Measurements from ENCODE around the gene PNISR. TPM values are rescaled to one million over a fixed set of nuclear protein-coding genes. Genes with fewer than 3 reads are reported as not detected.

Gene PNISR
- total and polyA plus RNA-seq, 2 of the 13 experiments (the other 11 are each of a cell fraction or from before 2014, with no cell fraction given): 43.0 to 48.0 TPM

DNA sequence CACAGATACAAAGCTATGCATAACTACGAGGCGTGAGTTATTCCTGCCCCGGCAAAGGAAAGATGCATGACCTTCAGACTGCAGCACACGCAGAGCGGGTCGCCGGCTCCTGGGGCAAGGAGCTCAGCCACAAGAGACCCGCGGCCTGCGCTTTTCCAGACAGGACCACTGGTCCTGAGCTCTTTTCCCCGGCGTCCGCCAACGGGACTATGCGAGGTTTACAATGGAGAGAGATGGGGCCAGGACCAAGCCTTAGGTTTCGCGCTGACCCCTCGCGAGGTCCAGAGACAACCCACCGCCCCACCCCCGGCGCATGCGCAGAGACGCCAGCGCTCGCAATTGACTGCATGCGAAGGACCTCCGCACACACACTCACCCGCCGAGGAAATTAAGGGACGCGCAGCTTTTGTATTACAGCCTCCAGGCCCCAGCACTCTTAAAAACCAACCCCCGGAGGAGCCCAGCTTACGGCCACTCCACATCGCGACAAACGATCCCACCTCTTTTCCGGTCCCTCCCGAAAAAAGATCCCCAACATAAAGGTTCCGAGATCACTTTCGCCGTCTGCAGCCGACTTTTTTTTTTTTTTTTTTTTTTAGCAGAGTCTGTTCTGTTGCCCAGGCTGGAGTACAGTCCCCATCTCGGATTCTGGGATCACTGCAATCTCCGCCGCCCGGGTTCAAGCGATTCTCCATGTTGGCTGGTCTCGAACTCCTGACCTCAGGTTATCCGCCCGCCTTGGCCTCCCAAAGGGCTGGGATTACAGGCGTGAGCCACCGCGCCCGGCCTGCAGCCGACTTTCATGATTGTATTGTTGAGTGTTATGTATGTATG is 31.2 kb downstream of the PNISR start, which contains the start of gene COQ3 (continued):
- TF ChIP-seq ZBTB43 (CRISPR knock-in tag; conservative IDR thresholded peaks at IDR 0.05): no peak
- TF ChIP-seq PRPF4 (IDR thresholded peaks at IDR 0.05; ENCODE audit: low read depth, low read length, poor library complexity, severe bottlenecking): no peak
- TF ChIP-seq ZNF552 (CRISPR knock-in tag; IDR thresholded peaks at IDR 0.05; ENCODE audit: borderline replicate concordance): no peak
- TF ChIP-seq ZNF331 (CRISPR knock-in tag; IDR thresholded peaks at IDR 0.05): no peak
- TF ChIP-seq ZNF317 (CRISPR knock-in tag; IDR thresholded peaks at IDR 0.05): no peak
- TF ChIP-seq FOXA1 (IDR thresholded peaks at IDR 0.05): no peak
- TF ChIP-seq FOXA1 (CRISPR knock-in tag; IDR thresholded peaks at IDR 0.05): no peak
- TF ChIP-seq ELK4 (CRISPR knock-in tag; IDR thresholded peaks at IDR 0.05; ENCODE audit: borderline replicate concordance): no peak
- TF ChIP-seq ZNF850 (CRISPR knock-in tag; conservative IDR thresholded peaks at IDR 0.05): no peak
- TF ChIP-seq MEIS2 (CRISPR knock-in tag; IDR thresholded peaks at IDR 0.05): no peak
- no peak for TF ChIP-seq ZNF792 (CRISPR knock-in tag; IDR thresholded peaks at IDR 0.05)
- TF ChIP-seq, protein P1, sequence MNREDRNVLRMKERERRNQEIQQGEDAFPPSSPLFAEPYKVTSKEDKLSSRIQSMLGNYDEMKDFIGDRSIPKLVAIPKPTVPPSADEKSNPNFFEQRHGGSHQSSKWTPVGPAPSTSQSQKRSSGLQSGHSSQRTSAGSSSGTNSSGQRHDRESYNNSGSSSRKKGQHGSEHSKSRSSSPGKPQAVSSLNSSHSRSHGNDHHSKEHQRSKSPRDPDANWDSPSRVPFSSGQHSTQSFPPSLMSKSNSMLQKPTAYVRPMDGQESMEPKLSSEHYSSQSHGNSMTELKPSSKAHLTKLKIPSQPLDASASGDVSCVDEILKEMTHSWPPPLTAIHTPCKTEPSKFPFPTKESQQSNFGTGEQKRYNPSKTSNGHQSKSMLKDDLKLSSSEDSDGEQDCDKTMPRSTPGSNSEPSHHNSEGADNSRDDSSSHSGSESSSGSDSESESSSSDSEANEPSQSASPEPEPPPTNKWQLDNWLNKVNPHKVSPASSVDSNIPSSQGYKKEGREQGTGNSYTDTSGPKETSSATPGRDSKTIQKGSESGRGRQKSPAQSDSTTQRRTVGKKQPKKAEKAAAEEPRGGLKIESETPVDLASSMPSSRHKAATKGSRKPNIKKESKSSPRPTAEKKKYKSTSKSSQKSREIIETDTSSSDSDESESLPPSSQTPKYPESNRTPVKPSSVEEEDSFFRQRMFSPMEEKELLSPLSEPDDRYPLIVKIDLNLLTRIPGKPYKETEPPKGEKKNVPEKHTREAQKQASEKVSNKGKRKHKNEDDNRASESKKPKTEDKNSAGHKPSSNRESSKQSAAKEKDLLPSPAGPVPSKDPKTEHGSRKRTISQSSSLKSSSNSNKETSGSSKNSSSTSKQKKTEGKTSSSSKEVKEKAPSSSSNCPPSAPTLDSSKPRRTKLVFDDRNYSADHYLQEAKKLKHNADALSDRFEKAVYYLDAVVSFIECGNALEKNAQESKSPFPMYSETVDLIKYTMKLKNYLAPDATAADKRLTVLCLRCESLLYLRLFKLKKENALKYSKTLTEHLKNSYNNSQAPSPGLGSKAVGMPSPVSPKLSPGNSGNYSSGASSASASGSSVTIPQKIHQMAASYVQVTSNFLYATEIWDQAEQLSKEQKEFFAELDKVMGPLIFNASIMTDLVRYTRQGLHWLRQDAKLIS (CRISPR knock-in tag; IDR thresholded peaks at IDR 0.05): no peak
- peak; percentile 50; the same call in 1 of the 2 replicates for TF ChIP-seq KMT2B (CRISPR knock-in tag; IDR thresholded peaks at IDR 0.05)
- TF ChIP-seq, protein P2, sequence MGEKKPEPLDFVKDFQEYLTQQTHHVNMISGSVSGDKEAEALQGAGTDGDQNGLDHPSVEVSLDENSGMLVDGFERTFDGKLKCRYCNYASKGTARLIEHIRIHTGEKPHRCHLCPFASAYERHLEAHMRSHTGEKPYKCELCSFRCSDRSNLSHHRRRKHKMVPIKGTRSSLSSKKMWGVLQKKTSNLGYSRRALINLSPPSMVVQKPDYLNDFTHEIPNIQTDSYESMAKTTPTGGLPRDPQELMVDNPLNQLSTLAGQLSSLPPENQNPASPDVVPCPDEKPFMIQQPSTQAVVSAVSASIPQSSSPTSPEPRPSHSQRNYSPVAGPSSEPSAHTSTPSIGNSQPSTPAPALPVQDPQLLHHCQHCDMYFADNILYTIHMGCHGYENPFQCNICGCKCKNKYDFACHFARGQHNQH (CRISPR knock-in tag; IDR thresholded peaks at IDR 0.05): no peak; the same call in 1 of the 2 replicates
- TF ChIP-seq, protein P3, sequence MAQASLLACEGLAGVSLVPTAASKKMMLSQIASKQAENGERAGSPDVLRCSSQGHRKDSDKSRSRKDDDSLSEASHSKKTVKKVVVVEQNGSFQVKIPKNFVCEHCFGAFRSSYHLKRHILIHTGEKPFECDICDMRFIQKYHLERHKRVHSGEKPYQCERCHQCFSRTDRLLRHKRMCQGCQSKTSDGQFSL (CRISPR knock-in tag; IDR thresholded peaks at IDR 0.05): no peak
- TF ChIP-seq SMARCE1 (IDR thresholded peaks at IDR 0.05; ENCODE audit: borderline replicate concordance): no peak
- peak; percentile 88; the same call in 1 of the 2 replicates for TF ChIP-seq MEIS1 (CRISPR knock-in tag; IDR thresholded peaks at IDR 0.05; ENCODE audit: borderline replicate concordance)
- peak; percentile 95 for TF ChIP-seq KDM5A (IDR thresholded peaks at IDR 0.05; ENCODE audit: borderline replicate concordance, low read length)
- no peak for TF ChIP-seq GPBP1L1 (CRISPR knock-in tag; IDR thresholded peaks at IDR 0.05)
- no peak for TF ChIP-seq SIX4 (CRISPR knock-in tag; IDR thresholded peaks at IDR 0.05)
- TF ChIP-seq SYNCRIP (IDR thresholded peaks at IDR 0.05; ENCODE audit: insufficient read depth, low read depth, low read length): no peak

Measured in HepG2 (cell line).